ENCODE measurements around the gene HECW1.
A peak's percentile ranks its signal among the peaks of the same experiment; 100 is the strongest.
"Not testable (repeated sequence)": the region's sequence is repeated elsewhere in the genome, so short reads cannot be mapped to it uniquely, and the experiment has no call there.

Gene HECW1

DNA sequence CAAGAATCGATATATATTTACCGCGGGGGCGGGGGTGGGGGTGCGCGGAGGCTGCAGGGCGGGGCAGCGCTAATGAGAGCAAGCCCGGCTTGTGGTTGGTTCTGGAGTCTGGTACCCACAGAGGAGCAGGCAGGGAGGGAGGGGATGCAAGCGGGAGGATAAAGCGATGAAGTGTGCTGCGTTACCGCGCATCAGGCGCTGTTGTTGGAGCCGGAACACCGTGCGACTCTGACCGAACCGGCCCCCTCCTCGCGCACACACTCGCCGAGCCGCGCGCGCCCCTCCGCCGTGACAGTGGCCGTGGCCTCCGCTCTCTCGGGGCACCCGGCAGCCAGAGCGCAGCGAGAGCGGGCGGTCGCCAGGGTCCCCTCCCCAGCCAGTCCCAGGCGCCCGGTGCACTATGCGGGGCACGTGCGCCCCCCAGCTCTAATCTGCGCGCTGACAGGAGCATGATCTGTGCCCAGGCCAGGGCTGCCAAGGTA lies at the start of gene HECW1:
Gene HECW1, plus strand, starts transcription at position 189 of the 482 bp plus-strand sequence. CDS start 131,259 bp downstream, outside the sequence.
- no peak for DNase-seq (ENCODE audit: low read depth in 3 of 3)

DNA sequence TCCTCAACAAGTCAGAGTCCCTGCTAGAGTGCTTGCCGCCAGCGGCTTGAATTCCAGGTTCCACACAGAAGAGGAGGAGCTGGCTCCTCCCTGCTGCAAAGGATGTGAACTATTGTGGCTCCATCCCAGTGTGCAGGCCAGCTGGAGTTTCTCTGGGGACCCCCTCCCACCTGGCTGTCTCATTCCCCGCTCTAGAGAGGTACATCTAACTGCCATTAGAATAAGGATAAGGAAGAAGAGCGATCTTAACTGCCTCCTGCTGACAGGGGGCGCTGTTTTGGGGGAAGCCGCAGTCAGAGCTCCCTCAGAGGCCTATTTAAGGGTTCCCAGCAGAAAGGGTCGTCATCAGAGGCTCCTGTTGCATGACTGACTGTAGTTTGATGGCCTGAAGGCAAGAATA lies 40.8 kb upstream of the HECW1 start:
- DNase-seq (ENCODE audit: low read depth in 3 of 3): peak; percentile 2 to 14 (median 9)

DNA sequence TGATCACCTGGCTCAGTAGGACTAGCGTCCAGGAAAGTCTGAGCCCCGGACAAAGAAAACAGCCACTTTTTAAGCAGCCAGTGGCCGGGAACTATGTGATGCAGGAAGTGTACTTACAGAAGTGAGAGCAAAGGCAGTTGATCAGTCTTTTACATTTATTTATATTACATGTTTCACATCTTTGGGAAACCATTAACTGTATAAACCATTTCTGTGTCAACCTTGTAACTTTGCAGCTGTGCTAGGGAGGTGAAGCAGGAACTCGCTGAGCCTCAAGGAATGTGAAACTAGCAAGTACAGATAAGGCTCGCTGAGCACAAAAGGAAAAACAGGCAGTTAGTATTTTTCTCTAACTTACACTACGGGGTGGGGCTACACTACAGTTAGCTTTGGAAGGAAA lies 39.9 kb upstream of the HECW1 start:
- DNase-seq (ENCODE audit: low read depth in 3 of 3): no peak

DNA sequence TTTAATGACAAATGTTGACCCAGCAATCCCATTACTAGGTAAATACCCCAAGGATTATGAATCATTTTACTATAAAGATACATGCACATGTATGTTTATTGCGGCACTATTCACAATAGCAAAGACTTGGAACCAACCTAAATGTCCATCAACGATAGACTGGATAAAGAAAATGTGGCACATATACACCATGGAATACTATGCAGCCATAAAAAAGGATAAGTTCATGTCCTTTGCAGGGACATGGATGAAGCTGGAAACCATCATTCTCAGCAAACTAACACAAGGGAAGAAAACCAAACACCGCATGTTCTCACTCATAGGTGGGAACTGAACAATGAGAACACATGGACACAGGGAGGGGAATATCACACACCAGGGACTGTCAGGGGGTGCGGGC lies 38.6 kb upstream of the HECW1 start:
- not testable (repeated sequence) for DNase-seq (ENCODE audit: low read depth in 3 of 3)

DNA sequence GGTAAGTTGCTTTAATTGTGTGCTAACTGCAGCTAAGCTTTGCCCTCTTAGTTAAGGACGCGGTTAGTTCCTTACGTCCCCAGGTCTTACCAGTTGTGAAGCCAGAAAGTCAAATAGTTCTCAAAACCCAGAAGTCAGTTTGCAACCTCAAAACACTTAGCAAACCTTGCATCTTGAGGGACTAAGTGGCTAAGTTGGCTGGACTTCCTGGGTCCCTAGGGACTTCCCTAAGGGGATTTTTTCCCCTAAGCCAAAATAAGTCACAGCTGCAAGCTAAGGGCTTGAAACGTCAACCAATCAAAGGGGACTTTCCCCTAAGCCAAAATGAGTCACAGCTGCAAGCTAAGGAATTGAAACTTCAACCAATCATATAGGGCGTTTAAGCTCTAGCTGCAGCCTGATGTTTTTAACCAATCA lies 36.2 kb upstream of the HECW1 start:
- peak in 2 of 3 donors; percentile 4 for DNase-seq (ENCODE audit: low read depth in 3 of 3)

DNA sequence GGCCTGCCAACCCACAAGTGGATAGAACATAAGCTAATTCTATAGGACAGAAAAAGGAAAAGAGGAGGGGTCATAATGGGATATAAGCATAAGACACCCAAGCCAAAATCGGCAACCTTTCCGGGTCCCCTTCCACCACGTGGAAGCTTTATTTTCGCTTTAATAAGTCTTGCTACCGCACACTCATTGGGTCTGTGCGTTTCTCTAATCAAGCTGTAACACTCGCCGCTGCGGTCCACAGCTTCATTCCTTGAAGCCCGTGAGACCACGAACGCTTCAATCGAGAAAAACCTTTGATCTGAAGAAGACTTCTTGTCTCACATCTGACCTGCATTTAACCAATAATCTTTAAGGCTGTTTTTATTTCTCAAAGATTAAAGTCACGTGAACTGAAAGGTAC lies 35.8 kb upstream of the HECW1 start:
- DNase-seq (ENCODE audit: low read depth in 3 of 3): no peak

DNA sequence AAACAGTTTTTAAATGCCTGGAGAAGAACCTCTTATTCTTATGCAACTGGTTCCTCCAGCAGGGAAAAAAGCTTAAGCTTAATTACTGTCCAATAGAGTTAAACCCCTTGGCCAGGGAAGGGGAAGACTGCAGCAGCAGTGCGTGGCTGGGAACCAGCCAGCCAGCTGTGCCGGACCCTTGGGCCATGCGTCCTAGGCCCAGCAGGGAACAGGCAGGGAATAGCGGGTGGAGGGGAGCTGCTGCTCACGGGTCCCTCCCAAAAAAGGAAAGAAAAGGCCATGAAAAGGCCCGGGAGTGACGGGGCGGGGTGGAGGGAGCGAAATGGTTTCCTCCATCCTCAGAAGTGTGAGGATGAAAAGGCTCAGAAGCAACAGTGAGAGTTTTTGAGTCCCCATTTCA lies 35.2 kb upstream of the HECW1 start:
- no peak for DNase-seq (ENCODE audit: low read depth in 3 of 3)

DNA sequence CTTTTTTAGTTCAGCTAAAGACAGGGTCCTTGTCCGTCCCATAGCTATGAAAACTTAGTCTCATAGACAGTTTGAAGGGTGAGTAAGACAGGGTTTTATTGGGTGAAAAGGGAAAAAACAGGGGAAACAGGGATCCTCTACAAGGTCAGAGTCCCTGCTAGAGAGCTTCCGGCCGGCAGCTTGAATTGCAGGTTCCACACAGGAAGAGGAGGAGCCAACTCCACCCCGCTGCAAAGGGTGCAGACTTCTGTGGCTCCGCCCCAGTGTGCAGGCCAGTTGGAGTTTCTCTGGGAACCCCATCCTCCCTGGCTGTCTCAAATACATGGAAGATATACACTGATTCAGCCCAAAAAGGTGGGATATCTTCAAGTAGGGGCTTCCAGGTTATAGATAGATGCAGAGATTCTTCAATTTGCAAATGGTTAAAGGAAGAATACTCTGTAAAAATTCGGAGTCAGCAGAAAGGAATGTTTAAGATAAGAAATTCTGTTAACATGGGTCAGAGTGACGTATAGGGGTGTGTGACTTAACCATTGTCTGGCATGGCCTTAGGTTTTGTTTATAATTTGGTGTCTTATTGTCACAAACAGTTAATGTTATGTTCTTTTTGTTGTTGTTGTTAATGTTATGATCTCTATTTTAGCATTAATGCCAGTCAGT lies 34.6 kb upstream of the HECW1 start:
- DNase-seq (ENCODE audit: low read depth in 3 of 3): no peak

DNA sequence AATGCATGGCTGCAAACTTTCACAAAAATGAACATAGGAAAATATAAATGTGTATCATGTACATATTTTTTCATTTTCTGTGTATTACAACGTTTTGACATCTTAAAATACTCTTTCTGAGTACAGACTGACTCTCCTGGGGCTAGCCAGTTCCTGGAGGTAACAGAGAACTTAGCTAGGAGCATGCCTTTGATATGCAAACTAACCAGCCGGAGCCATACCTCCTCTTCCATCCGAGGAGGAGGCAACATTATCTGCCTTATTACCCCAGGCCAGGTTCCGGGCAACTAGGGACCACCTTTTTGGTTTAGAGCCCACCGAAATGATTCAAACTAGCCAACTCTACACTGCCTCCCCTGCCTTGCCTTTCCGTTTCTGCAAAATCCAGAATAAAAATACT lies 33.7 kb upstream of the HECW1 start:
- DNase-seq (ENCODE audit: low read depth in 3 of 3): no peak

DNA sequence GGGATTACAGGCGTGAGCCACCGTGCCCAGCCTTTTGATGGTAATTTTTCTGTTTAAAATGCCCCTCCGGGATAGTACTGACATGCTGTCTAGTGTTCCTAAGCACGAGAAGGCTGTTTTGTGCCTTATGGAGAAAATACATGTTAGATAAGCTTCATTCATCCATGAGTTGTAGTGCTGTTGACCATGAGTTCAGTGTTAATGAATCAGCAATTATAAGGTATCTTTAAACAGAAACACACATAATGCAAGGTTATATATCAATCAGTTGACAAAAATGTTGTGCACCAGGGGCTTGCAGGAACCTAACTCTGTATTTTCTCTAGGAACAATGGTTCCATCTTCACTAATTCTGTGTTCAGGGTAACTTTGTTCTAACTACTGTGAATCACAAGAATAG lies 30.8 kb upstream of the HECW1 start:
- no peak for DNase-seq (ENCODE audit: low read depth in 3 of 3)

DNA sequence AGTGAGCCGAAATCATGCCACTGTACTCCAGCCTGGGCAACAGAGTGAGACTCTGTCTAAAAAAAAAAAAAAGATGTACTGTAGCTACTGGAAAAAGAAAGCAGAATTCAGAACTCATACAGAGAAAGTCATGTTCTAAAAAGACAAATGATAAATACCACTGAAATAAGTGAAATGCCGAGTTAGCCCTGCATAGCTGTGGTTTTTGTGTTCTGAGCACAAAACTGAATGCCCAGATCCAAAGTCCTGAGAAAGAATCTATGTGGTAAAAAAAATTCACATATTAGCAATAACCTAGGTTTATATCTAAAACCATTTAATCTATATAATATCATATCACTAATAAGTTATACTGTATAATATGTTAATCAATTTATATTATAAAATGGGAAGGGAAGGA lies 29.3 kb upstream of the HECW1 start:
- DNase-seq (ENCODE audit: low read depth in 3 of 3): no peak

DNA sequence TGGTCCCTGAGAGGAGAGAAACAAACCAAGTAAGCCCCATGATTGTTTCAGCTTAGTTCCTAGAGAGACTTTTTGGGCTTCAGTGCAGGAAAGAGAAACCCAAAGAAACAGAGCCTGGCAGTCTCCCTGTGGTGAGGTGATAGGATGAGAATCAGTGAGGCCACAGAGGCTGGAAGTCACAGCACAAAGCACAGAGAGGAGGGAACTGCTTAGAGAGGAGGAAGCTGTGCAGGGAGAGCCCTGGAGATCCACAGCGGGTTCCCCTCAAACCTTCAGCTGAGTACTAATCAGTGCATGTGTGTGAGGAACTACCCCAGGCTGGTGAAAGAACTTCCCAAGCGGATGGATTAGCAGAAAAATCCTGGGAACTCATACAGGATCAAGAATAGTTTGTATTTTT lies 27.4 kb upstream of the HECW1 start:
- no peak for DNase-seq (ENCODE audit: low read depth in 3 of 3)

DNA sequence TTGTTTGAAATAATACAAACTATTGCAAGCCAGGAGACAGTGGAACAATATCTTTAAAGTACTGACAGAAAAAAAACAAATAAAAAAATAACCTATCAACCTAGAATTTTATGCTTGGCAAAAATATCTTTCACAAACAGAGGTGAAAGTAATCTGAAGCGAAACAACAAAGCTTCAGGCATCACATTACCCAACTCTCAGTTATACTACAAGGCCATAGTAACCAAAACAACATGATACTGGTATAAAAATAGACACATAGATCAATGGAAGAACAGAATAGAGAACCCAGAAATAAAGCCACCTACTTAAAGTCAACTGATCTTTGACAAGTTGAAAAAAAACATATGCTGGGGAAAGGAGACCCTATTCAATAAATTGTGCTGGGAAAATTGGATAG lies 26.5 kb upstream of the HECW1 start:
- DNase-seq (ENCODE audit: low read depth in 3 of 3): no peak

DNA sequence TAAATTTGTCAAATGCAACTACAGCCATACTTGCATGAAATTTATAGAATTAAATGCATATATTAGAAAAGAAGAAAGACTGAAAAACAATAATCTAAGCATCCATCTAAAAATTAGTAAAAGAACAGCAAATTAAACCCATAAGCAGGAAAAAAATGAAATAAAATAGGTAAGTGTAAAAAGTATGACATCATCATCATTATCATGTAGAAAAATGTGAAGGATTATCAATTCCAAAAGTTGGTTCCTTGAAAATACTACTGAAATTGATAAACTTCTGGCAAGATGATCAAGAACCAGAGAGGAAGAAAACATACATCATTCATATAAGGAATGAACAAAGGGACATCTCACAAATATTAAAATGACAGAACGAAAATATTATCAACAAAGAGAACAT lies 19.6 kb upstream of the HECW1 start:
- DNase-seq (ENCODE audit: low read depth in 3 of 3): no peak

DNA sequence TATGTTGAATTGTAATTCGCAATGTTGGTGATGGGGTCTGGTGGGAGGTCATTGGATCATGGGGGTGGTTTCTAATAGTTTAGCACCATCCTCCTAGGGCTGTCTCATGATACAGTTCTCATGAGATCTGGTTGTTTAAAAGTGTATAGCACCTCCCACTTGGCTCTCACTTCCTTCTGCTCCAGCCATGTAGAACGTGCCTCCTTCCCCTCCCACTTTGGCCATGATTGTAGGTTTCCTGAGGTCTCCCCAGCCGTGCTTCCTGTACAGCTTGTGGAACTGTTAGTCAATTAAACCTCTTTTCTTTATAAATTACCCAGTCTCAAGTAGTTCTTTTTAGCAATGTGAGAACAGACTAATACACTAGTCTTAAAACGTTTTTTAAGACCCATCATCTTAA lies 15.6 kb upstream of the HECW1 start:
- no peak for DNase-seq (ENCODE audit: low read depth in 3 of 3)

DNA sequence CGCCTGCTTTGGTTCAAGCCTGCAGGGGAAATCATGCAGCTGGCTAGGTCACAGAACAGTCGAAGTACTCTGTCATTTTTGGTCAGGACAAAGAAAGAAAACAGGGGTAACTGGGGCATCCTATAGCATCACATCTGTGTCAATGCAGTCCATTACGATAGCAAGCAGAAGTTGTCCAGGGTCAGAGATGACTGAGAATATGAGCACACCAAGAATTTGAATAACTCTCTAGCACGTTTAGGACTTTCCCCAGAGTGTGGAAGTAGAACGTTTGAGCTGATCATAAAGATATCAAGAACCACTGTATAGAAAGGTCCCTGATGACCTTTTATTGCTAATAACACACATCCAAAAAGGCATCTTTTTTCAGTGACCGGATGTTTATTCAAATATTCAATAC lies 12.7 kb upstream of the HECW1 start:
- DNase-seq (ENCODE audit: low read depth in 3 of 3): no peak

DNA sequence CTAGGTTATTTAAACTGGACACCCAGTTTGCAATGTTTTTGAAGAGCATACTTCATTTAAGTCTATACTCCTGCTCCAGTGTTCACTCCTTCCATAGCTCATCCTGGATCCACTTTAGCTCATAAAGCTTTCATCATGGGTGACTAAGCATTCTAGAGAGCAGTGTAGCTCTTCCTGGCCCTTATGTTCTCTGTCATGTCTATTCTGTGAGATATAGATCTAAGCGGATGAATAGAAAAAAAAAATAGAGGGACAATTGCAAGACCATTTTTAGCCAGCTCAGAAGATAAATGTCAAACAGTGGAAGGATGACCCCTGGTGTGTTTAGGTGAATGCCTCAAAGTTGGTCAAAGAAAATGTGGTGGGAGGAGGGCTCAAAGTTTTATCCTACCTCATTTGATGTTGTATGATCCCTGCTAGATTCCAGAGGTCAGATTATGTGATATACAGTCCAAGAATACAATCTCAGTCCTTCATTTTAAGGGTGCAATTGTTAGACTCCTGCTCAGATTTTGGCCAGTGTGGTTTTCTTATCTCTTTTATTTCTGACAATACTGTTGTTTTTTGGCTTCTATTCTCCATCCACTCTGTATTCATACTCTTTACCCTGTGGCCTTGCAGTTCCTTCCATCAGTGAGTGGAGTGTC lies 7.5 kb upstream of the HECW1 start:
- DNase-seq (ENCODE audit: low read depth in 3 of 3): no peak

DNA sequence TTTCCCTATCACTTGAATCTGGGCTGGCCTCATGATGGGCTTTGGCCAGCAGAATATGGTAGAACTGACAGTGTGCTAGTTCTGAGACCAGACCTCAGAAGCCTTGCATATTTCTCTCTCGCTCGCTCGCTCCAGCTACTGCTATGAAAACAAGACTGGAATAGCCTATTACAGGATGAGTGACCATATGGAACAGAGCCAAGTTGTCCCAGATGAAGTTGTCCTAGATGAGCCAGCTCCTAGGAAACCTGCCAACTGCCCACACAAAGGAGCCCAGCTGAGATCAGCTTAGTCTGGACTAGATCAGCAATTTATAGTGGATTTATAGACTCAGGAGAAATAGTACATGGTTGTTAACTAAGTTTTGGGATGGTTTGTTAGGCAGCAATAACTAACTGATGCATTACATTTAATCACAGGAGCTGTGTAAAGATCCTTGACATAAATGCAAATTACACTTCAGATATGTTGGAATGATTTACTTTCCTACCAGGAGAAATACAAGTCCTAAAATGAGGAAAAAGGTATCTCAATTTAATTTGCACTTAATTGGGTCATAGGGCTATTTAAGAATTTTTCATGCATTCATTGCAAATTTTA lies 6.8 kb upstream of the HECW1 start:
- DNase-seq (ENCODE audit: low read depth in 3 of 3): no peak

DNA sequence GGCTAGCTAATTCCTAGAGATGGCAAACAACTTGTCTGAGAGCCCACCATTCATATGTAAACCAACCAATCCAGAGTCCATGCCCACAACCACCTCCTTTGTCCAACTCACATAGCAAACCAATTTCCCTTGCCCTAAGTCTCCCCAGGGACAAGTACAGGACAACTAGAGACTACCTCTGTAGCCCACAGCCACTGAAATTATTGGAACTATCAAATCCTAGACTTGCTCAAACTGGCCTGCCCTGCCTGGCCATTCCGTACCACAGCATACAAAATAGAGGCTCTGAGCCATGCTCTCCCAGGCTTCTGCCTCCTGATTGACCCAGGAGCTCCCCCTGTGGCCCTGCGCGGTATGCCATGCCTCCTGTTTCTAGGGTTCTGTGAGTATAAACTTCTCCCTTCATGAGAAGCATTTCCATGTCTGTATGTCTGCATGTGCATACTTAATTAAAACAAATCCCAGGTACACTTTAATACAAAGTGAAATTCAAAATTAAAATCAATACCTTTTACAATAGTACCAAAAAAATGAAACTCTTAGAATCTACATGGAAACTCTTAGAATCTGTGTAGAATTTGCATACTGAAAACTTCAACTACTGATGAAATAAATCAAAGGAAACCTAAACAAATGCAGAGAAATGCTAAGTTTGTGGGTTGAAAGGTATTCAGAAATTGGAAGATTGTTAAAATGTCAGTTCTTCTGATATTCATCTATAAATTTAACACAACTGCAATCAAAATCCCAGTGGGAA lies 4.0 kb upstream of the HECW1 start:
- peak; percentile 21 to 49 (median 23) for DNase-seq (ENCODE audit: low read depth in 3 of 3)

DNA sequence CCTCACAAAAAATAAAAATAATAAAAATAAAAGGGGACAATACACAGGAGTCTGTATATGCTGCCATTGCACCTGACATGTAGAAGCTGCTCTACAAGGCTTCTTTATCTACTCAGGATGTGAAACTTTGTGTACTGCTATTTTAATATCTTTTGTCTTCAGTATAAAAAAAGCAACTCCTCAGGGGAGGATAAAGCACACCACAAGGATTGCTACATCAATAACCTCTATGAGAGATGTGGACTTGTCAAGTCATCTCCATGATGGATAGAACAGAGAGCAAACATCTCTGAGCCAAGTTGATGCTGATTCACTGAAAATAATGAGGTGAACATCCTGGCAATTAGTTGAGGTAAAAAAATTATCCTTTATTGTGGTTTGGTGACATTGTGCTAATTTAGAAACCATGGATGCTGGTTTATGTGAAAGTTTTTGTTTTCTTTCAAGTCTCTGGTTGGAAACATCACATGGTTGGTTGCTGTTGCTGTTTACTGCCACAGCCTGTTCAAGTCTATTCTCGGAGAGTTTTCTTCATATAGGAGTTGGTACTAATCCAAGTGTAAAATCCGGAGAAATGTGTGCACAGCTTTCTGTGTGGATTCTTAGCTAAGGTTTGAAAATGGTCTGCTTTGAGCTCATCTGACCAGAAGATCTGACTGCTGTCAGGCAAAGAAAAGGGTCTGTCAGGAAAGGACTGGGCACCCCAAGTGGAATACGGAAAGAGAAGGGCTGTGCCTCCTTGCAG lies 1.5 kb upstream of the HECW1 start:
- DNase-seq (ENCODE audit: low read depth in 3 of 3): no peak

DNA sequence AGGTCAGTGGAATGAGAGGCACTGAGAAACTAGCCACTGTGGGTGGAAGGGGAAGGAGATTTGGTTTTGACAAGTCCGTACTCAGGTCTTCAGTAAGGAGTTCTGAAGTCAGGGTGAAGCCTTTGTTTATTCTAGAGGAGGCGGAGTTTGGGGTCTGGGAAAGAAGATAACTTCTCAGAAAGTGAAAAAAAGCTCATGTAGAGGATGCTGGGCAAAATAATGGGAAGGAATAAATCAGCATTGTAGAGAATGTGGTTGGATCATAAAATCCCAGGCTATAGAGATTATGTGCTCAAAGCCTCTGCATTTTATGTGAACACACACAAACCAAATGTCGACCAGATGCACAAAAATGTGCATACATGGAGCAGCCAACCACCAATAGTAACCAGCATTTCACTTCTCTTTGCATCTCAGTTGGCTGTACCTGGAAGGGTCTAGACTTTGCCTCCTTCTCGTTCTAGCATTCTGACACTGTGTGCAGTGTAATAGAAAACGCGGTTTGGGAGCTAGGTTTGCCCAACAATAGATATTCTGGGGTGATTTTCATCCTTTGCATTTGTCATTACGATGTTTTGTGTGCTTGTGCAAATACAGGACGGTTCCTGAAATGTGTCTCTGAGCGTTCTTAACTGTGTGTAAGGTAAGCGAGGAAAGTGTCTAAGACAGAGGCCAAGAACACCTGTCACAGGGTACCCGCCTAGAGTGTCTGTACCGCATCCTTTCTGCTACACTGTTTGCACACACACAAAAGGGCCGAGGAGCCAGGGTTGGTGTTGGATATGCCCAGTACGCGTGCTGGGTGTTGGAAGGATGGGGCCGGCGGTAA lies 603 bp upstream of the HECW1 start:
- DNase-seq (ENCODE audit: low read depth in 3 of 3): no peak
